Measurements from ENCODE around the gene NHSL2. TPM values are rescaled to one million over a fixed set of nuclear protein-coding genes. Genes with fewer than 3 reads are reported as not detected.

NHSL2 gene
- polyA plus RNA-seq, 3 donors: 16.6 to 39.8 (median 22.8) TPM

DNA sequence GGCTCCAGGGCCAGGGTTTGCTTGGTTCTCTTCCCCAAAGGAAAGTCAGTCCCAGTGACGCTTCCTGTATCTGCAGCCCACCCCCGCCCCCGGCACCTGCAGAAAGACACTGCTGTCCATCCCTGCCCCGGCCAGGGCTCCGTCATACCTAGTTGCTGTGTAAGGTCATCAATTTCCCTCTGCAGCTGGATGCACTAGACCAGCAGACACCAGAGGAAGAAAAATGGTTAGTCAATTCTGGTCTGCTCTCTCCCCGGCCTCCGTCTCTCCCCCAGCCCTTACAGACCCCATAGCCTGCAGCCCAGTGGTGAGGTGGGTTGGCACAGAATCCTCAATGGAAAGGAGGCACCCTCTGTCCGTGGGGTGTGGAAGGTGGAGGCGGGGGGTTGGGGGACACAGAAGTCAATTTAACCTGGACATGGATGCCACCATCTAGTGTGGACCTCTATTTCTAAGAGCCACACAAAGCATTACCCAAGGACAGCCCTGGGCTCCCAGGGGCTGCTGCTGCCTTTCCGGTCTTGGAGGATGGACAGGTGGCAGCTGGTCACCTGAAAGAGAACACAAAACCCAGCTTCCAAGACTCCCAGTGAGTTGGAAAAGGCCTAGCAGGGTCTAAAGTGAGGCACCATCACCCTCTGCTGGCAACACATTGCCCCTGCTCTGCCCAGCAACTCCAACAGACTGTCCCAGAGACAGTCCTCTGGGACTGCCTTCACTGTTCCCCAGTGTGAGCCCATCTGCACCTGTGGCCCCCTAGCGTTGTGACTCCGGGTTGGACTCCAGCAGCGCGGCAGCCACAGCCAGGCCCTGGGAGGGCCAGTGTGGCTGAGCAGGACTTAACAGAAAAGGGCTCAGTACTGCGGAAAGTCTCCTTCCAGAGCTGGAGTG is 40.2 kb upstream of the NHSL2 start:
- Histone ChIP-seq H4K20me1 (ENCODE audit: insufficient read depth, low read length) (no peaks in the 10 kb centered on the region), H3K4me1 (ENCODE audit: control insufficient read depth in 1 of 2, insufficient read depth in 2 of 2, low read length in 2 of 2) (no peaks in the 10 kb centered on the region), H3K9me3 (replicated peaks in 1 of 2; ENCODE audit: control insufficient read depth in 1 of 2, insufficient read depth in 1 of 2, low read length in 2 of 2) (no peaks in the 10 kb centered on the region), H3K27ac (ENCODE audit: low read depth in 1 of 2, low read length in 2 of 2) (no peak overlapping the region), H3K79me2 (ENCODE audit: insufficient read depth, low read length) (no peaks in the 10 kb centered on the region), H3K27me3 (ENCODE audit: control insufficient read depth in 2 of 2, insufficient read depth in 2 of 2, low read length in 2 of 2) (no peaks in the 10 kb centered on the region), H2AFZ (ENCODE audit: insufficient read depth, low read depth, low read length, poor library complexity, severe bottlenecking) (no peak overlapping the region), H3K9ac (ENCODE audit: insufficient read depth, low read length, poor library complexity, severe bottlenecking) (no peak overlapping the region), H3K36me3 (replicated peaks in 1 of 2; ENCODE audit: control insufficient read depth in 1 of 2, insufficient read depth in 2 of 2, low read length in 2 of 2) (no peaks in the 10 kb centered on the region), H3K4me3 (replicated peaks in 1 of 3; ENCODE audit: low read depth in 2 of 3, low read length in 3 of 3) (no peak overlapping the region), H3K4me2 (replicated peaks; ENCODE audit: extremely low read depth, low read length, poor library complexity, severe bottlenecking) (no peak overlapping the region)
- no peak for DNase-seq
- Mint-ChIP-seq H3K4me3 (no peak overlapping the region), H3K9me3 (no peaks in the 10 kb centered on the region), H3K4me1 (peaks cover 4% of the 10 kb centered on the region), H3K36me3 (no peaks in the 10 kb centered on the region), H3K27me3 (ENCODE audit: low read depth in 3 of 3) (peaks cover 2 to 8% (median 6%) of the 10 kb centered on the region in 3 donors), H3K27ac (no peak overlapping the region)
- 57% methylated on average over 8 of the region's 15 CpGs for WGBS (ENCODE audit: insufficient coverage)
- intact Hi-C loops (cut with micrococcal nuclease): no loop called here
- TF ChIP-seq, protein P1, sequence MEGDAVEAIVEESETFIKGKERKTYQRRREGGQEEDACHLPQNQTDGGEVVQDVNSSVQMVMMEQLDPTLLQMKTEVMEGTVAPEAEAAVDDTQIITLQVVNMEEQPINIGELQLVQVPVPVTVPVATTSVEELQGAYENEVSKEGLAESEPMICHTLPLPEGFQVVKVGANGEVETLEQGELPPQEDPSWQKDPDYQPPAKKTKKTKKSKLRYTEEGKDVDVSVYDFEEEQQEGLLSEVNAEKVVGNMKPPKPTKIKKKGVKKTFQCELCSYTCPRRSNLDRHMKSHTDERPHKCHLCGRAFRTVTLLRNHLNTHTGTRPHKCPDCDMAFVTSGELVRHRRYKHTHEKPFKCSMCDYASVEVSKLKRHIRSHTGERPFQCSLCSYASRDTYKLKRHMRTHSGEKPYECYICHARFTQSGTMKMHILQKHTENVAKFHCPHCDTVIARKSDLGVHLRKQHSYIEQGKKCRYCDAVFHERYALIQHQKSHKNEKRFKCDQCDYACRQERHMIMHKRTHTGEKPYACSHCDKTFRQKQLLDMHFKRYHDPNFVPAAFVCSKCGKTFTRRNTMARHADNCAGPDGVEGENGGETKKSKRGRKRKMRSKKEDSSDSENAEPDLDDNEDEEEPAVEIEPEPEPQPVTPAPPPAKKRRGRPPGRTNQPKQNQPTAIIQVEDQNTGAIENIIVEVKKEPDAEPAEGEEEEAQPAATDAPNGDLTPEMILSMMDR (IDR thresholded peaks at IDR 0.05): no peak

DNA sequence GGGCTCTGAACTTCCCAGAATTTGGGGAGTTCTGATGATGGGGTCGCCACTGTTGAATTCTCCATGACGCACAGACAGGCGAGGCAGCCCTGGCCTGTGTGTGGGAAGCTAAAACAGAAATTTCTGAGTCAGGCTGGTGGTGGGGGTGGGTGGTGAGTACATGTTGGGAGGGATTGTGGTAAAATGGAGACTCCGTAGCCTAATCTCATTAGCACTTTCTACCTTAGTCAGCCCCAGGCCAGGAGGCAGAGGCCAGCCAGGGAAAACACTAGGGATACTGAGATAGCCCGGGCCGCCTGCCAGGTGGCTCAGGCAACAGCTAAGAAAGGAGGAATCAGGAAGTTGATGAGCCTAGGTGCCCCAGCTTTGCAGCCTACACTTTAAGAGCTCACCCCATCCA is 39.3 kb upstream of the NHSL2 start:
- H3K4me3 ChIP-seq (replicated peaks in 1 of 3; ENCODE audit: low read depth in 2 of 3, low read length in 3 of 3): no peak overlapping the region
- H3K27me3 ChIP-seq (ENCODE audit: control insufficient read depth in 2 of 2, insufficient read depth in 2 of 2, low read length in 2 of 2): no peaks in the 10 kb centered on the region
- no peaks in the 10 kb centered on the region for H4K20me1 ChIP-seq (ENCODE audit: insufficient read depth, low read length)
- no peak overlapping the region for H3K4me2 ChIP-seq (replicated peaks; ENCODE audit: extremely low read depth, low read length, poor library complexity, severe bottlenecking)
- DNase-seq: no peak
- Mint-ChIP-seq H3K27ac (peak overlapping the region in 1 of 7 donors; percentile 43), H3K4me1 (peaks cover under 1% of the 10 kb centered on the region), H3K27me3 (ENCODE audit: low read depth in 3 of 3) (peaks cover 2 to 8% (median 6%) of the 10 kb centered on the region in 3 donors), H3K4me3 (no peak overlapping the region), H3K9me3 (peaks cover 0 to 3% (median 0%) of the 10 kb centered on the region in 7 donors), H3K36me3 (no peaks in the 10 kb centered on the region)
- H3K4me1 ChIP-seq (ENCODE audit: control insufficient read depth in 1 of 2, insufficient read depth in 2 of 2, low read length in 2 of 2): no peaks in the 10 kb centered on the region
- no CpG with 5 or more reads among the region's 6 CpGs for WGBS (ENCODE audit: insufficient coverage)
- TF ChIP-seq, protein P1 (IDR thresholded peaks at IDR 0.05): no peak
- no peaks in the 10 kb centered on the region for H3K36me3 ChIP-seq (replicated peaks in 1 of 2; ENCODE audit: control insufficient read depth in 1 of 2, insufficient read depth in 2 of 2, low read length in 2 of 2)
- no peak overlapping the region for H3K27ac ChIP-seq (ENCODE audit: low read depth in 1 of 2, low read length in 2 of 2)
- no peaks in the 10 kb centered on the region for H3K9me3 ChIP-seq (replicated peaks in 1 of 2; ENCODE audit: control insufficient read depth in 1 of 2, insufficient read depth in 1 of 2, low read length in 2 of 2)
- intact Hi-C loops (cut with micrococcal nuclease): no loop called here
- no peak overlapping the region for H2AFZ ChIP-seq (ENCODE audit: insufficient read depth, low read depth, low read length, poor library complexity, severe bottlenecking)
- H3K79me2 ChIP-seq (ENCODE audit: insufficient read depth, low read length): no peaks in the 10 kb centered on the region
- no peak overlapping the region for H3K9ac ChIP-seq (ENCODE audit: insufficient read depth, low read length, poor library complexity, severe bottlenecking)
